ENCODE results near the gene PYROXD2. TPM values are rescaled to one million over a fixed set of nuclear protein-coding genes. Genes with fewer than 3 reads are reported as not detected.

PYROXD2 gene
- polyA plus RNA-seq, 1 donor from 2014 or later = 0.11 TPM

GRCh38 chr10:98415731-98416119 is 743 bp upstream of the PYROXD2 start:
- no peak overlapping the region for H3K4me3 ChIP-seq (ENCODE audit: low read length)
- no peak overlapping the region for H3K4me2 ChIP-seq (ENCODE audit: low read length)
- H2AFZ ChIP-seq (ENCODE audit: low read depth, low read length) = no peak overlapping the region
- no peaks in the 10 kb centered on the region for H3K27me3 ChIP-seq (ENCODE audit: insufficient read depth, low read depth, low read length)
- no peaks in the 10 kb centered on the region for H3K9me2 ChIP-seq (ENCODE audit: insufficient read depth, low read length)
- no peaks in the 10 kb centered on the region for H4K20me1 ChIP-seq (ENCODE audit: insufficient read depth)
- H3F3A ChIP-seq (ENCODE audit: insufficient read depth, low read length, poor library complexity, severe bottlenecking) = no peaks in the 10 kb centered on the region
- no peaks in the 10 kb centered on the region for H3K36me3 ChIP-seq (ENCODE audit: insufficient read depth, low read length)
- TF ChIP-seq CTCF (IDR thresholded peaks at IDR 0.05; ENCODE audit: poor library complexity, severe bottlenecking) (no peak), SMC3 (conservative IDR thresholded peaks at IDR 0.05; ENCODE audit: poor library complexity) (no peak), POLR2AphosphoS5 (IDR thresholded peaks at IDR 0.05) (no peak), REST (IDR thresholded peaks at IDR 0.05; ENCODE audit: borderline replicate concordance) (no peak), EZH2 (IDR thresholded peaks at IDR 0.05; ENCODE audit: borderline replicate concordance, insufficient read depth, low read length, poor library complexity, severe bottlenecking) (no peak)
- no peaks in the 10 kb centered on the region for H3K9me3 ChIP-seq (ENCODE audit: low read length)
- H3K9ac ChIP-seq (ENCODE audit: low read length) = no peak overlapping the region
- no peaks in the 10 kb centered on the region for H3K79me2 ChIP-seq (replicated peaks; ENCODE audit: insufficient read depth, low read length)
- no peak overlapping the region for H3K27ac ChIP-seq (ENCODE audit: low read length)

- H3F3A ChIP-seq (ENCODE audit: insufficient read depth, low read length, poor library complexity, severe bottlenecking) = no peaks in the 10 kb centered on the region
These were observed 427 bp downstream of the PYROXD2 start for GRCh38 chr10:98414578-98414931.

More at GRCh38 chr10:98414578-98414931, 427 bp downstream of the PYROXD2 start:
- H3K9me2 ChIP-seq (ENCODE audit: insufficient read depth, low read length) = no peaks in the 10 kb centered on the region
- no peak overlapping the region for H2AFZ ChIP-seq (ENCODE audit: low read depth, low read length)
- H4K20me1 ChIP-seq (ENCODE audit: insufficient read depth) = no peaks in the 10 kb centered on the region
- H3K9me3 ChIP-seq (ENCODE audit: low read length) = no peaks in the 10 kb centered on the region
- no peak overlapping the region for H3K4me3 ChIP-seq (ENCODE audit: low read length)
- H3K4me2 ChIP-seq (ENCODE audit: low read length) = no peak overlapping the region
- H3K27me3 ChIP-seq (ENCODE audit: insufficient read depth, low read depth, low read length) = no peaks in the 10 kb centered on the region
- TF ChIP-seq REST (IDR thresholded peaks at IDR 0.05; ENCODE audit: borderline replicate concordance) (no peak), TAF1 (IDR thresholded peaks at IDR 0.05; ENCODE audit: low read depth) (no peak), EP300 (conservative IDR thresholded peaks at IDR 0.05; ENCODE audit: poor library complexity, severe bottlenecking) (no peak), RAD21 (conservative IDR thresholded peaks at IDR 0.05) (no peak), POLR2AphosphoS5 (IDR thresholded peaks at IDR 0.05) (no peak), SMC3 (conservative IDR thresholded peaks at IDR 0.05; ENCODE audit: poor library complexity) (no peak), EZH2 (IDR thresholded peaks at IDR 0.05; ENCODE audit: borderline replicate concordance, insufficient read depth, low read length, poor library complexity, severe bottlenecking) (no peak), MXI1 (conservative IDR thresholded peaks at IDR 0.05; ENCODE audit: poor library complexity, severe bottlenecking) (no peak), CTCF (IDR thresholded peaks at IDR 0.05; ENCODE audit: poor library complexity, severe bottlenecking) (no peak)
- H3K36me3 ChIP-seq (ENCODE audit: insufficient read depth, low read length) = no peaks in the 10 kb centered on the region
- H3K9ac ChIP-seq (ENCODE audit: low read length) = no peak overlapping the region
- no peak overlapping the region for H3K27ac ChIP-seq (ENCODE audit: low read length)
- H3K79me2 ChIP-seq (replicated peaks; ENCODE audit: insufficient read depth, low read length) = no peaks in the 10 kb centered on the region

All from neural cell (in vitro differentiated cells).